Smooth muscle cell of trachea (primary cell): ENCODE data around the gene CLINT1. TPM values are rescaled to one million over a fixed set of nuclear protein-coding genes. Genes with fewer than 3 reads are reported as not detected.

Experiments used
- total RNA-seq: library from RNA; depleted of rRNA; stranded (reverse); fragments of >200 nt; gene quantifications from 2 replicates; pipeline ENCODE4 v1.2.1, GENCODE V29; 2014

The CLINT1 gene
- 84.5 and 95.8 TPM in 2 replicates for total RNA-seq

DNA sequence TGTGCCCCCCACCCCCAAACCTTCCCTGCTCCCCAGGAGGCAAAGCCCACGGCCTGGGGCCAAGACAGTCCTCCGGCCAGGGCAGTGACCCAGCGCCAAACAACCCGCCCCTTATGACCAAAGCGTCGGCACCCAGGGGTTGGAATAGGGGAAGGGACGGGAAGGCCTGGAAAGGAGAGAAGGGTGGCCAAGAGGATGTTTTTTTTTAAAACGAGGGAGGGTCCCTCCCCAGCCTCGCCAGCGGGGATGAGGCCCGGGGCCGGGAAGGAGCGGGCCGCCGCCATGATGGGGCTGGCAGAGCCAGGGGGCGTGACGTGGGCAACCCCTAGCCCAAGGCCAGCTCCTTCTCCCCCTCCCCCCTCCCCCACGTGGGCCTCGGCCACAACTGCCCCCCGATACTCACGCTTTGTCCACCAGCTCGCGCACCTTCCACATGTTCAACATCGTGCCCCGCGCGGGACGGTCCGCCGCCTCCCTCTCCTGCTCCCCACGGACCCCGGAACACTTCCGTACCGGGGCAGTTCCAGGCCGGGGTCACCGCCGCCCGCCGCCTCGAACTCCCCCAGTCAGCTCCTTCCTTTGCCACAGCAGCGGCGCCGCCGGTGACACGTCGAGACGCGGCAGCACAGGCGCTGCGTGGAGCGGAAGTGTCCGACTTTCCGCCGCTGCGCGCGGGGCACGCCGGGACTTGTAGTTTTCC lies at the start of gene CLINT1:
Gene CLINT1 (minus strand): TSS at position 619 of the 700 bp plus-strand sequence. CDS start 175 bp downstream, at position 444.

DNA sequence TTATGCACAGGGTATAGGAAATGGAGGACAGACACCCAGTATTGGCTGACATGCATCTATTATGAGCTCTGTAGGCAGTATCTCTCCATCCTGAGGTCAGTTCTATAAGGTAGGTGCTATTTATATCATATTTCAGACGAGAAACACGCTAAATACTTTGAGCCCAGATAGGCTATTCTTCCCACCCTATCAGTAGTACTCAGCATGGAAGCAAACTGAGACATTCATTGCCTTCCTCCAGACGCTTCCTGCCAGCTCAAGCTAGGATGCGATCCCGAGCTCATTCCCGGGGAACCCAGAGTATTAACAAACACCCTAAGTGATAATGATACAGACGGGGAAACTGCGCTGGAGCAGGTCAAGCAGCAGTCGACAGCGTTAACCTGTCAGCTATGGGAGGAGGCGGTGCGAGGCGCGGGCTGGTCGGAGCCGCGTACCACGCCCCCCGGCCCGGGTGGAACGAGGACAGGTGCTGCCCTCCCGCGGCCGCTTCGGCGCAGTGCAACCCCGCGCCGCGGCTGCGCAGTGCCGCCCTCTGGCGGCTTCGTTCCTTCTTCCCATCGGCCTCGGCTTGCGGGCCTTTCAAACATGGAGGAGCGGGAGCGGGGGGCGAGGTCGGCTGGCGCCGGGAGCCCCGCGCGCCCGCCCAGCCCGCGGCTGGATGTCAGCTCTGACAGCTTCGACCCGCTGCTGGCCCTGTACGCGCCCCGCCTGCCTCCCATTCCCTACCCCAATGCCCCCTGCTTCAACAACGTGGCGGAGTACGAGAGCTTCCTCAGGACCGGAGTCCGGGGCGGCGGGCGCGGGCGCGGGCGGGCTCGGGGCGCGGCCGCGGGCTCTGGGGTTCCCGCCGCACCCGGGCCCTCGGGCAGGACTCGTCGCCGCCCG lies 115.5 kb downstream of the CLINT1 start, which contains the start of gene LSM11:
Gene LSM11 (plus strand): TSS at position 550 of the 888 bp plus-strand sequence. CDS start 39 bp downstream, at position 589.

Other genes with a start within 250 kb of the CLINT1 start
- under 0.01 TPM in 1 of 2 replicates, not detected in the other for gene SOX30, start 206.7 kb downstream of the CLINT1 start, total RNA-seq
- not detected in 2 replicates for gene C5orf52, start 187.6 kb downstream of the CLINT1 start, total RNA-seq
- 21.4 and 24.1 TPM in 2 replicates for gene THG1L, start 127.7 kb downstream of the CLINT1 start, total RNA-seq
- gene LSM11, start 115.4 kb downstream of the CLINT1 start, total RNA-seq = 3.1 and 3.5 TPM in 2 replicates